NCI-H526 treated with DMSO at 0.1 percent for 48 hours (cell line): Measurements from ENCODE around the gene BCOR.

Source experiments
- DNase-seq: peaks from one replicate; lab custom pipeline; 2025; lab: John Stamatoyannopoulos, UW

The BCOR gene

GRCh38 chrX:40098264-40099054, 701 bp upstream of the BCOR start:
- DNase-seq = no peak

- no peak for DNase-seq
Measured at GRCh38 chrX:40097141-40097503, 636 bp downstream of the BCOR start.

- no peak for DNase-seq
Measured at GRCh38 chrX:40096395-40097091, 1.2 kb downstream of the BCOR start.

GRCh38 chrX:40095583-40096394, 2.0 kb downstream of the BCOR start:
- no peak for DNase-seq

GRCh38 chrX:40094900-40095582, 2.7 kb downstream of the BCOR start:
- DNase-seq = no peak

- DNase-seq = no peak
Measured at GRCh38 chrX:40094041-40094899, 3.5 kb downstream of the BCOR start.

GRCh38 chrX:40093586-40093985, 4.2 kb downstream of the BCOR start:
- DNase-seq = no peak

GRCh38 chrX:40092808-40093435, 4.8 kb downstream of the BCOR start:
- no peak for DNase-seq

- DNase-seq = no peak
Measured at GRCh38 chrX:40091691-40092421, 5.9 kb downstream of the BCOR start.

GRCh38 chrX:40090961-40091360, 6.8 kb downstream of the BCOR start:
- no peak for DNase-seq

GRCh38 chrX:40090050-40090804, 7.5 kb downstream of the BCOR start:
- DNase-seq = no peak

GRCh38 chrX:40088803-40089540, 8.8 kb downstream of the BCOR start:
- DNase-seq = no peak

GRCh38 chrX:40088299-40088625, 9.5 kb downstream of the BCOR start:
- no peak for DNase-seq

- DNase-seq = no peak
Measured at GRCh38 chrX:40087425-40088298, 10.1 kb downstream of the BCOR start.

GRCh38 chrX:40086569-40087335, 11.0 kb downstream of the BCOR start:
- no peak for DNase-seq

- no peak for DNase-seq
Measured at GRCh38 chrX:40085714-40086113, 12.0 kb downstream of the BCOR start.

- DNase-seq = no peak
Measured at GRCh38 chrX:40085102-40085551, 12.6 kb downstream of the BCOR start.
